ENCODE data around the gene POLQ. TPM values are rescaled to one million over a fixed set of nuclear protein-coding genes. Genes with fewer than 3 reads are reported as not detected.

POLQ gene
- total RNA-seq, 1 donor from 2014 or later, result 33.2 TPM

DNA sequence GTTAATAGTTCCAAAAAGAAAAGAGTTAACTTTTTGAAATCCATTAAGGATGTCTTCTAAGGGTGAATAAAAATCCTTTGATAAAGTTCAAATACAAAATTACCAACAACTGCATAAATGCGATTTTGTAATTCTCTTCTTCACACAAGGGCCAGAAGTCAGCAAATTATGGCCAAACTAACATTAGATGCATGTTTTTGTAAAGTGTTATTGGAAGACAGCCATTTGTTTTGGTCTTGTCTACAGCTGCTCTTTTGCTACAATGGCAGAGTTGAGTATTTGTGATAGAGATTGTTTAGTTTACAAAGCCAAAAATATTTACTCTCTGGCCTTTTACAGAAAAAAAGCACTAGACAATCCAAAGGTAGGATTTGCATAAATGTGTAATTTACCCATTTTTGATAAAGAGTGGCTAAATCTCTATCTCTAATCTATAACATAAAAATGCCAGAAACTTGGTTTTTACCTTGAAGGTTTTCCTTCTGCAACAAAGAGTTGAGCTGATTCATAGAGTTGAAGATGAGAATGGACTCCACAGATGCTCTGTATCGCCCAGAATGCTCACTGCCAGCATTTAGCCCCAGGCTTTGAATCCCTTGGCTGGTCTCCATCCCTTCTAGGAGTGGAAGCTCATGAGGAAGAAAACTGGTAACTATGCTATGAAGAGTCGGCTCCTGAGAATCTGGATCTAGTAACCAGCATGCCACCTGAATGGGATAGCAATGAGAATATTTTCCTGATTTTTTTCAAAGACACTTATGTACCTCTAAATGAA, 64.5 kb downstream of the POLQ start:
- Histone ChIP-seq H4K20me1 (ENCODE audit: low read depth) (no peaks in the 10 kb centered on the region), H3K27ac (no peak overlapping the region), H2AFZ (replicated peaks) (no peak overlapping the region), H3F3A (ENCODE audit: low read depth) (no peaks in the 10 kb centered on the region), H3K4me3 (no peak overlapping the region), H3K9me3 (ENCODE audit: low read depth) (no peaks in the 10 kb centered on the region), H3K9ac (no peak overlapping the region), H3K27me3 (no peaks in the 10 kb centered on the region), H3K36me3 (peaks cover 4% of the 10 kb centered on the region), H3K4me2 (no peak overlapping the region), H3K4me1 (no peaks in the 10 kb centered on the region), H3K79me2 (ENCODE audit: low read depth) (no peaks in the 10 kb centered on the region)
- DNase-seq (ENCODE audit: low spot score), result no peak
- Mint-ChIP-seq H3K9me3 (no peaks in the 10 kb centered on the region), H3K27me3 (ENCODE audit: insufficient read depth, low read depth) (no peaks in the 10 kb centered on the region), H3K36me3 (peaks cover 11% of the 10 kb centered on the region), H3K27ac (no peak overlapping the region), H3K4me1 (no peaks in the 10 kb centered on the region), H3K4me3 (no peak overlapping the region)
- TF ChIP-seq CTCF (IDR thresholded peaks at IDR 0.05) (no peak), EZH2phosphoT487 (IDR thresholded peaks at IDR 0.05) (no peak), EZH2 (IDR thresholded peaks at IDR 0.05) (no peak)

DNA sequence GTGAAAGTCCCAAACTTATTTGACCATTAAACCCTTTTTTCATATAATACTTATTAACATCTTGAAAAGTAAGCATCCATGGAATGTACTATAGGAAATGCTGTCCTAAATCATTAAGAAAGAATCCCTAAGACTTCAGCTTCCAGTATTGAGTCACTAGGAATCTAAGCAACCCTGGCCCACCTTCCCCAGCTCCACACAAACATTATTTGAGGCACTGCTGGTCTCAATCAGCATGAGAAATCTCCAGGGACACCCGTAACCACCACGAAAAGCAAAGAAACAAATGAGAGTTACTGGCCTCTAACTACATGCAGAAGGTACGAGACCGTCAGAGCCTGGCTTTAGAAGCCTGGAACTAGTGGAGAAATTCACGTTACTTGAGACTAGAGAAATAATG, 68.2 kb downstream of the POLQ start:
- Mint-ChIP-seq H3K4me3 (no peak overlapping the region), H3K4me1 (no peaks in the 10 kb centered on the region), H3K36me3 (peaks cover 15% of the 10 kb centered on the region), H3K27me3 (ENCODE audit: insufficient read depth, low read depth) (no peaks in the 10 kb centered on the region), H3K27ac (no peak overlapping the region), H3K9me3 (no peaks in the 10 kb centered on the region)
- no peaks in the 10 kb centered on the region for H3F3A ChIP-seq (ENCODE audit: low read depth)
- H4K20me1 ChIP-seq (ENCODE audit: low read depth), result no peaks in the 10 kb centered on the region
- no peak overlapping the region for H3K4me2 ChIP-seq
- H3K9ac ChIP-seq, result no peak overlapping the region
- peaks cover 8% of the 10 kb centered on the region for H3K36me3 ChIP-seq
- H3K27ac ChIP-seq, result no peak overlapping the region
- H3K4me3 ChIP-seq, result no peak overlapping the region
- TF ChIP-seq EZH2 (IDR thresholded peaks at IDR 0.05), result no peak
- no peak for TF ChIP-seq CTCF (IDR thresholded peaks at IDR 0.05)
- TF ChIP-seq EZH2phosphoT487 (IDR thresholded peaks at IDR 0.05), result no peak
- H3K9me3 ChIP-seq (ENCODE audit: low read depth), result no peaks in the 10 kb centered on the region
- DNase-seq (ENCODE audit: low spot score), result no peak
- H3K79me2 ChIP-seq (ENCODE audit: low read depth), result no peaks in the 10 kb centered on the region
- H3K4me1 ChIP-seq, result no peaks in the 10 kb centered on the region
- H3K27me3 ChIP-seq, result no peaks in the 10 kb centered on the region
- no peak overlapping the region for H2AFZ ChIP-seq (replicated peaks)

GRCh38 chr3:121473001-121473400, 72.8 kb downstream of the POLQ start:
- H3F3A ChIP-seq (ENCODE audit: low read depth), result no peaks in the 10 kb centered on the region
- TF ChIP-seq EZH2 (IDR thresholded peaks at IDR 0.05) (no peak), CTCF (IDR thresholded peaks at IDR 0.05) (no peak), EZH2phosphoT487 (IDR thresholded peaks at IDR 0.05) (no peak)
- no peak overlapping the region for H3K27ac Mint-ChIP-seq
- no peaks in the 10 kb centered on the region for H3K4me1 ChIP-seq
- no peaks in the 10 kb centered on the region for H3K9me3 ChIP-seq (ENCODE audit: low read depth)
- H3K27ac ChIP-seq, result no peak overlapping the region
- DNase-seq (ENCODE audit: low spot score), result no peak
- no peaks in the 10 kb centered on the region for H4K20me1 ChIP-seq (ENCODE audit: low read depth)
- no peaks in the 10 kb centered on the region for H3K4me1 Mint-ChIP-seq
- H3K27me3 ChIP-seq, result no peaks in the 10 kb centered on the region
- H3K4me2 ChIP-seq, result no peak overlapping the region
- H3K4me3 ChIP-seq, result no peak overlapping the region
- no peaks in the 10 kb centered on the region for H3K27me3 Mint-ChIP-seq (ENCODE audit: insufficient read depth, low read depth)
- H3K36me3 ChIP-seq, result peaks cover 11% of the 10 kb centered on the region
- peaks cover 11% of the 10 kb centered on the region for H3K36me3 Mint-ChIP-seq
- no peak overlapping the region for H2AFZ ChIP-seq (replicated peaks)
- no peaks in the 10 kb centered on the region for H3K9me3 Mint-ChIP-seq
- no peaks in the 10 kb centered on the region for H3K79me2 ChIP-seq (ENCODE audit: low read depth)
- no peak overlapping the region for H3K9ac ChIP-seq
- no peak overlapping the region for H3K4me3 Mint-ChIP-seq

Measured in neural progenitor cell (in vitro differentiated cells).